Gastrocnemius medialis (tissue), 4 donors: Measurements from ENCODE around the gene TUBA3C. TPM values are rescaled to one million over a fixed set of nuclear protein-coding genes. Genes with fewer than 3 reads are reported as not detected.

Experiments
- ATAC-seq, 2 donors: fragments of 150-250 bp; one replicate each; pipeline ENCODE4 v1.9.1; 2016
- DNase-seq, 2 donors: peaks; one replicate each; pipeline ENCODE4 v3.0.0-alpha.2; 2019
- H3K27ac ChIP-seq, 4 donors: fragments of 200-600 bp; sonication (generic); 1 replicate in 1 of 4; 2 replicates in 3 of 4; pipeline ENCODE4 v1.5.1; 2016 to 2018; ENCODE audit warnings: mild to moderate bottlenecking in 2 of 4, moderate library complexity in 1 of 4
- H3K27me3 ChIP-seq, 3 donors: fragments of 200-600 bp; sonication (generic) in 2 of 3; 1 replicate in 1 of 3; 2 replicates in 2 of 3; pipeline versions ENCODE4 v1.5.1 to v1.6.0; 2016 to 2019; ENCODE audit warnings: mild to moderate bottlenecking in 1 of 3, moderate library complexity in 1 of 3
- H3K36me3 ChIP-seq, 2 donors: fragments of 200-600 bp; sonication (generic) in 1 of 2; one replicate each; pipeline ENCODE4 v1.5.1; 2017 to 2018
- H3K4me1 ChIP-seq, 2 donors: fragments of 200-600 bp; sonication (generic) in 1 of 2; one replicate each; pipeline ENCODE4 v1.5.1; 2016 to 2017; ENCODE audit warnings: mild to moderate bottlenecking in 2 of 2
- H3K4me3 ChIP-seq, 4 donors: fragments of 200-600 bp; sonication (generic) in 3 of 4; 1 replicate in 1 of 4; 2 replicates in 3 of 4; pipeline ENCODE4 v1.5.1; 2016 to 2019; ENCODE audit warnings: mild to moderate bottlenecking in 2 of 4
- H3K9me3 ChIP-seq, 3 donors: fragments of 200-600 bp; sonication (generic) in 2 of 3; 1 replicate in 1 of 3; 2 replicates in 2 of 3; pipeline ENCODE4 v1.5.1; 2016 to 2019
- CTCF ChIP-seq, 5 experiments: fragments of 450-650 bp in 3 of 5; fragments of 200-600 bp in 2 of 5; sonication (generic) in 2 of 5; IDR thresholded peaks in 4 of 5; conservative IDR thresholded peaks in 1 of 5; 1 replicate in 4 of 5; 2 replicates in 1 of 5; pipeline ENCODE4 v1.5.1; 2016 to 2019; ENCODE audit warnings: antibody characterized with exemption in 5 of 5, mild to moderate bottlenecking in 3 of 5, moderate library complexity in 3 of 5
- POLR2A ChIP-seq, 2 donors: fragments of 450-650 bp; IDR thresholded peaks; one replicate each; pipeline ENCODE4 v1.6.1; 2017; ENCODE audit warnings: antibody characterized with exemption in 2 of 2, mild to moderate bottlenecking in 2 of 2, moderate library complexity in 2 of 2
- in situ Hi-C, 4 donors: fragments of 200-750 bp; cut with MboI; loops; one replicate each; pipeline versions ENCODE4 v1.15.0 to v1.8.0; 2017; ENCODE audit warnings: low sequenced_read_pairs in 4 of 4
- intact Hi-C: fragments of 100-400 bp; cut with DNase I; formaldehyde crosslinking; loops from one replicate; pipeline ENCODE4 v1.15.1; 2023; ENCODE audit warnings: low total_unique reads
- total RNA-seq, 4 donors: library from RNA; depleted of rRNA; stranded (reverse); fragments of >200 nt; gene quantifications; one replicate each; pipeline versions ENCODE4 v1.1.0 to v1.2.3, GENCODE V29; 2016

TUBA3C gene
- total RNA-seq, 4 donors from 2014 or later, result not detected

DNA sequence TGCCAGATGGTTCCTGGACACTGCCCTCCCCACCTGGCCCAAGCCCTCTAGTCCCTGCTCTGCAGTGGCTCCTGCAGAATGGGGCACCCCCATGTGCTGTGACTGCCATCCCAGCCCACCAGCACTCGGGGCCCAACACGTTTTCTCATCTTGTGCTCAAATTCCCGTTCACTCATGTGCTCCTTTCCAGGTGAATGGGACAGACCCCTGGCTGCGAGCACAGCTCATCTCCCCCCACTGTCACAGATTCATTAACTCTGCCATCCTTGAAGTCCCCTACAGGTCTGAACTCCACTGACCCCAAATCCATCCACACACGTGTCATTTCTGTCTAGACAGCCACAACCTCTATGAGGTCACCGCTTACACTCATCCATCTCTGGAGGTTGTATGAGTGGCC is 23.6 kb downstream of the TUBA3C start:
- in situ Hi-C loops (no loop called here), intact Hi-C loops (no loop called here)
- no peak overlapping the region for H3K27ac ChIP-seq
- TF ChIP-seq POLR2A (IDR thresholded peaks at IDR 0.05) (no peak), CTCF (IDR thresholded peaks at IDR 0.05 in 4 of 5, conservative IDR thresholded peaks at IDR 0.05 in 1 of 5) (no peak)
- H3K4me3 ChIP-seq, result no peak overlapping the region
- no peak for ATAC-seq
- DNase-seq, result no peak
- H3K9me3 ChIP-seq, result no peaks in the 10 kb centered on the region
- no peaks in the 10 kb centered on the region for H3K27me3 ChIP-seq
- H3K4me1 ChIP-seq, result no peaks in the 10 kb centered on the region
- no peaks in the 10 kb centered on the region for H3K36me3 ChIP-seq

- intact Hi-C loops, result no loop called here
Measured at GRCh38 chr13:19157461-19157860, 24.2 kb downstream of the TUBA3C start.

GRCh38 chr13:19156013-19156825 is 25.4 kb downstream of the TUBA3C start:
- no peaks in the 10 kb centered on the region for H3K9me3 ChIP-seq
- no peak for TF ChIP-seq CTCF (IDR thresholded peaks at IDR 0.05 in 4 of 5, conservative IDR thresholded peaks at IDR 0.05 in 1 of 5)
- TF ChIP-seq POLR2A (IDR thresholded peaks at IDR 0.05), result no peak
- H3K27ac ChIP-seq, result no peak overlapping the region
- in situ Hi-C loops, result no loop called here
- intact Hi-C loops, result no loop called here
- H3K36me3 ChIP-seq, result no peaks in the 10 kb centered on the region
- no peaks in the 10 kb centered on the region for H3K27me3 ChIP-seq
- ATAC-seq (no peak), DNase-seq (no peak)
- H3K4me3 ChIP-seq, result no peak overlapping the region
- H3K4me1 ChIP-seq, result no peaks in the 10 kb centered on the region

More at GRCh38 chr13:19157461-19157860, 24.2 kb downstream of the TUBA3C start:
- H3K4me1 ChIP-seq, result no peaks in the 10 kb centered on the region
- no peaks in the 10 kb centered on the region for H3K36me3 ChIP-seq
- H3K9me3 ChIP-seq, result no peaks in the 10 kb centered on the region
- no peak for TF ChIP-seq POLR2A (IDR thresholded peaks at IDR 0.05)
- TF ChIP-seq CTCF (IDR thresholded peaks at IDR 0.05 in 4 of 5, conservative IDR thresholded peaks at IDR 0.05 in 1 of 5), result no peak
- H3K27ac ChIP-seq, result no peak overlapping the region
- H3K27me3 ChIP-seq, result no peaks in the 10 kb centered on the region
- H3K4me3 ChIP-seq, result no peak overlapping the region
- in situ Hi-C loops, result no loop called here
- ATAC-seq (no peak), DNase-seq (no peak)

DNA sequence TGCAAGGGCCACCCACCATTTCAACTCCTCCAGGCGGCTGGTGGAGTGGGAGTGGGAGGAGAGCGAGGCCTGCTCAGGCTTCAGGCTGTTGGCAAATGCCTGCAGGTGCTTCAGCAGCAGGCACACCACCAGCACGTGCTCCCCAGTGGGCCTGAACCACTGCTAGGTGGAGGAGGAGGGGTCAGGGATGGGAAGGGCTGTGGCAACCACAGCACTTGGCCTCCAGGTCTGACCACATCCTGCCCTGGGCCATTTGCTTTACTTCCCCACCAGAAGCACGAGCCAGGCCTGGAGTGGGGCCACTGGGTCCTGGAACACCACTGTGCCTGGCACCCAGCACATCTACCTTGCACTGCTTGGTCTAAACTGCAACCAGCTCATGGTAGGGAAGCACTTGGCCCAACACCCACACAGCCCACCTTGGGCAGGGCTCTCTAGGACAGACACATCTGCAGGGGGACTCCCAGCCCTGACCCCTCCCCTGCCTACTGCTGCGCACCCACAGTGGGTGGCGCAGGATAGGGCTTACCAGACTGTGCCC is 26.2 kb downstream of the TUBA3C start:
- Histone ChIP-seq H3K9me3 (no peaks in the 10 kb centered on the region), H3K4me3 (no peak overlapping the region), H3K4me1 (no peaks in the 10 kb centered on the region), H3K27me3 (no peaks in the 10 kb centered on the region), H3K27ac (no peak overlapping the region), H3K36me3 (no peaks in the 10 kb centered on the region)
- in situ Hi-C loops (no loop called here), intact Hi-C loops (no loop called here)
- DNase-seq (no peak), ATAC-seq (no peak)
- TF ChIP-seq CTCF (IDR thresholded peaks at IDR 0.05 in 4 of 5, conservative IDR thresholded peaks at IDR 0.05 in 1 of 5) (no peak), POLR2A (IDR thresholded peaks at IDR 0.05) (no peak)
